ENCODE data around the gene ATP6V0C.
A peak's percentile ranks its signal among the peaks of the same experiment; 100 is the strongest.

ATP6V0C gene

GRCh38 chr16:2493605-2494004, 20.1 kb upstream of the ATP6V0C start:
- no peak for DNase-seq (ENCODE audit: low read depth)
- H3K4me3 ChIP-seq (ENCODE audit: low read depth, low read length), result no peak overlapping the region
- TF ChIP-seq, protein P1, sequence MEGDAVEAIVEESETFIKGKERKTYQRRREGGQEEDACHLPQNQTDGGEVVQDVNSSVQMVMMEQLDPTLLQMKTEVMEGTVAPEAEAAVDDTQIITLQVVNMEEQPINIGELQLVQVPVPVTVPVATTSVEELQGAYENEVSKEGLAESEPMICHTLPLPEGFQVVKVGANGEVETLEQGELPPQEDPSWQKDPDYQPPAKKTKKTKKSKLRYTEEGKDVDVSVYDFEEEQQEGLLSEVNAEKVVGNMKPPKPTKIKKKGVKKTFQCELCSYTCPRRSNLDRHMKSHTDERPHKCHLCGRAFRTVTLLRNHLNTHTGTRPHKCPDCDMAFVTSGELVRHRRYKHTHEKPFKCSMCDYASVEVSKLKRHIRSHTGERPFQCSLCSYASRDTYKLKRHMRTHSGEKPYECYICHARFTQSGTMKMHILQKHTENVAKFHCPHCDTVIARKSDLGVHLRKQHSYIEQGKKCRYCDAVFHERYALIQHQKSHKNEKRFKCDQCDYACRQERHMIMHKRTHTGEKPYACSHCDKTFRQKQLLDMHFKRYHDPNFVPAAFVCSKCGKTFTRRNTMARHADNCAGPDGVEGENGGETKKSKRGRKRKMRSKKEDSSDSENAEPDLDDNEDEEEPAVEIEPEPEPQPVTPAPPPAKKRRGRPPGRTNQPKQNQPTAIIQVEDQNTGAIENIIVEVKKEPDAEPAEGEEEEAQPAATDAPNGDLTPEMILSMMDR (IDR thresholded peaks at IDR 0.05; ENCODE audit: control insufficient read depth, extremely low read depth, insufficient read depth), result no peak

DNA sequence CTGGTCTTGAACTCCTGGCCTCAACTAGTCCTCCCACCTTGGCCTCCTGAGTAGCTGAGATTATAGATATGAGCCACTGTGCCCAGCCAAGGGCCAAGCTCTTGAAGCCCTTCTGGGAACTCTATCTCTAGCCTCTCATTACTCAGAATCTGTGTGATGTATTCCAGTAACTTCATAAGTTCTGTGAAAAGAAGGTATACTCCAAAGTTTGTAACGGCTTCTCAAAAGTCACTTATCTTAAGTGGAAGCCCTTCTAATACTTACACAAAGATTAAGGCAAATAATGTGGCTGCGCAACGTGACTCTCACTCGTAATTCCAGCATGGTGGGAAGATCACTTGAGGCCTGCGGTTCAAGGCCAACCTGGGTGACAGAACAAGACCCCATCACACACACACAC, 19.1 kb upstream of the ATP6V0C start:
- TF ChIP-seq, protein P1 (IDR thresholded peaks at IDR 0.05; ENCODE audit: control insufficient read depth, extremely low read depth, insufficient read depth), result no peak
- H3K4me3 ChIP-seq (ENCODE audit: low read depth, low read length), result no peak overlapping the region
- DNase-seq (ENCODE audit: low read depth), result no peak

- TF ChIP-seq, protein P1 (IDR thresholded peaks at IDR 0.05; ENCODE audit: control insufficient read depth, extremely low read depth, insufficient read depth), result no peak
- no peak for DNase-seq (ENCODE audit: low read depth)
- H3K4me3 ChIP-seq (ENCODE audit: low read depth, low read length), result no peak overlapping the region
Measured at GRCh38 chr16:2495041-2495440, 18.7 kb upstream of the ATP6V0C start.

DNA sequence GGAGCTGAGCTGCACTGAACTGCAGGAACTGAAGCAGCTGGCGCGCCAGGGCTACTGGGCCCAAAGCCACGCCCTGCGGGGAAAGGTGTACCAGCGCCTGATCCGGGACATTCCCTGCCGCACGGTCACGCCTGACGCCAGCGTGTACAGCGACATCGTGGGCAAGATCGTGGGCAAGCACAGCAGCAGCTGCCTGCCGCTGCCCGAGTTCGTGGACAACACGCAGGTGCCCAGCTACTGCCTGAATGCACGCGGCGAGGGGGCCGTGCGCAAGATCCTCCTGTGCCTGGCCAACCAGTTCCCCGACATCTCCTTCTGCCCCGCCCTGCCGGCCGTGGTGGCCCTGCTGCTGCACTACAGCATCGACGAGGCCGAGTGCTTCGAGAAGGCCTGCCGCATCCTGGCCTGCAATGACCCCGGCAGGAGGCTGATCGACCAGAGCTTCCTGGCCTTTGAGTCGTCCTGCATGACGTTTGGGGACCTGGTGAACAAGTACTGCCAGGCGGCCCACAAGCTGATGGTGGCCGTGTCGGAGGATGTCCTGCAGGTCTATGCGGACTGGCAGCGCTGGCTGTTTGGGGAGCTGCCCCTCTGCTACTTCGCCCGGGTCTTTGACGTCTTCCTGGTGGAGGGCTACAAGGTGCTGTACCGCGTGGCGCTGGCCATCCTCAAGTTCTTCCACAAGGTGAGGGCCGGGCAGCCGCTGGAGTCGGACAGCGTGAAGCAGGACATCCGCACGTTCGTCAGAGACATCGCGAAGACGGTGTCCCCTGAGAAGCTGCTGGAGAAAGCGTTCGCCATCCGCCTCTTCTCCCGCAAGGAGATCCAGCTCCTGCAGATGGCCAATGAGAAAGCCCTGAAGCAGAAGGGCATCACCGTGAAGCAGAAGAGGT, 17.3 kb upstream of the ATP6V0C start:
- TF ChIP-seq, protein P1 (IDR thresholded peaks at IDR 0.05; ENCODE audit: control insufficient read depth, extremely low read depth, insufficient read depth), result no peak
- no peak overlapping the region for H3K4me3 ChIP-seq (ENCODE audit: low read depth, low read length)
- no peak for DNase-seq (ENCODE audit: low read depth)

- DNase-seq (ENCODE audit: low read depth), result peak; percentile 46
- TF ChIP-seq, protein P1 (IDR thresholded peaks at IDR 0.05; ENCODE audit: control insufficient read depth, extremely low read depth, insufficient read depth), result 0 out of 2 replicates have a peak, but pooled peaks have one; percentile 19
Measured at GRCh38 chr16:2497116-2497630, 16.6 kb upstream of the ATP6V0C start.

DNA sequence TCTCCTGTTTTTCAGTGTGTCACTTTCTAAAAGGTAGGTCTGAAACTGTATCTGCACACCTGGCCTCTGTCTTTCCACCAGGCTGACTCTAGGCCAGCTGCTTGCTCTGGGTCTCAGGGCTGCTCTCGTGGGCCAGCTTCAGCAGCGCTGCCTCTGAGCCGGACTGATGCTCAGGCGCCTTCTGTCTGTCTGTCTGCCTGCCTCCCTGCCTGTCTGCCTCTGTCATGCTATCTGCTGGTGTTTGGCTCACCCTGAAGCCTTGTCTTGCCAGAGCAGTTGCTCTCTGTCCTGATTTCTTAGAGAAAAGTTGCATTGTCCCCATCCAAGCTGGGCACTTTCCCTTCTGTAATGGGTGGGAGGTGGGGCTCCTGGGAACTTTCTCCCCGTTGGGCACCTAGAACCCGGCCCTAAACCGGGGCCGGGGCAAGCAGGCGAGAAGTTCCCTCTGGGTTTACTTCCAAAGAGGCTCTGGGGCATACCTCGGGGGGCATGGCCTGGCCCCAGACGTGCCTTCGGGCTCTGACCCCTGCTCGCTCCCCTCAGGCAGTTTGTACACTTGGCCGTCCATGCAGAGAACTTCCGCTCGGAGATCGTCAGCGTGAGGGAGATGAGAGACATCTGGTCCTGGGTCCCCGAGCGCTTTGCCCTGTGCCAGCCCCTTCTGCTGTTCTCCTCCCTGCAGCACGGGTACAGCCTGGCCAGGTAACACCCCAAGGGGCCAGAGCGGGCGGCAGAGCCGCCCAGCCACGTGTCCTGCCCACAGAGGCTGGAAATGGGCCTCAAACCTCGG, 15.9 kb upstream of the ATP6V0C start:
- DNase-seq (ENCODE audit: low read depth), result no peak
- no peak overlapping the region for H3K4me3 ChIP-seq (ENCODE audit: low read depth, low read length)
- TF ChIP-seq, protein P1 (IDR thresholded peaks at IDR 0.05; ENCODE audit: control insufficient read depth, extremely low read depth, insufficient read depth), result no peak

More at GRCh38 chr16:2497116-2497630, 16.6 kb upstream of the ATP6V0C start:
- H3K4me3 ChIP-seq (ENCODE audit: low read depth, low read length), result 0 out of 2 replicates have a peak overlapping the region, but pooled peaks have one; percentile 2

All from LNCaP clone FGC (cell line).